D341Med (cell line): ENCODE results near the gene GOSR1.

Experiments used
- DNase-seq: peaks from one replicate; pipeline ENCODE4 v3.0.0; 2012; ENCODE audit warnings: low spot score

GOSR1 gene

GRCh38 chr17:30576326-30576861 is 99.2 kb downstream of the GOSR1 start:
- DNase-seq, result no peak
